T-helper 2 cell (primary cell): ENCODE results near the gene DNAH12.
"Not testable (repeated sequence)": the region's sequence is repeated elsewhere in the genome, so short reads cannot be mapped to it uniquely, and the experiment has no call there.

Experiments
- DNase-seq, 5 experiments: peaks; one replicate each; pipeline versions ENCODE4 v3.0.0 to v3.0.0-alpha.2; 2012 to 2022

Gene DNAH12

DNA sequence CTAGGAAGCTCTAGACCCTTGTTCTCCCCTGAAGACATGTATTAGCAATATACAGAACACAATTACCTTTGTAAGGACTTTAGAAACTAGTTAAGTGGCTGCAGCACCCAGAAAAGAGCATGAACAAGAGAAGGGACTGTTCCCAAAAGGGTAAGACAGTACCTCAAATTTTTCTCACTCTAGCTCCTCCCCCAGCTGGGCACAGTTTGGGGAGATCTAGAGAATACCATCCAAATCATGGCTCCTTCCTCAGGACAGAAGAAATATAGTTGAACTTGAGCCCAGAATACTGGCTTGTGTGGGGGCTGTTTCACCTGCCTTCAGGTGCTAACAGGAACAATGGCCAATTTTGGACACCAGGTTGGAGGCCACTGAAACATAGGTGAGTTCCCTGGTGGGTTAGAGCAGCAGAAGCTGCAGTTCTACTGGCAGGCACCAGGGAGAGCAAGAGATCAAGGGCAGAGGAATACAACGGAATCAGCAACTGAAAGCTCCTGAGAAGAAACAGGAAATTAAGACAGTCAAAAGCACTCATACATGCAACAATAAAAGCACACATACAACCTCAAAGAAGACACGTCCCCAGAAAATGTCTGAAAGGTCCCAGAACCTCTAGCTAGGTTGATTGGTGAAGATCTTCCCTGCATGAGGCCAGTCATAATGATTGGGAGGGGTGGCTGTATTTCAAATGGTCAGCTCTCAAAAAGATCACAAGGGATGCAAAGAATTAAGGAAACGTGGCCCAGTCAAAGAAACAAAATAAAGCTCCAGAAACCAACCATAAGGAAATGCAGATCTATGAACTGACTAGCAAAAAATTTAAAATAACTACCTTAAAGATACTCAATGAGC, 146.7 kb downstream of the DNAH12 start:
- DNase-seq, result peak in 4 of 5 experiments; percentile 19 to 82 (median 31)

DNA sequence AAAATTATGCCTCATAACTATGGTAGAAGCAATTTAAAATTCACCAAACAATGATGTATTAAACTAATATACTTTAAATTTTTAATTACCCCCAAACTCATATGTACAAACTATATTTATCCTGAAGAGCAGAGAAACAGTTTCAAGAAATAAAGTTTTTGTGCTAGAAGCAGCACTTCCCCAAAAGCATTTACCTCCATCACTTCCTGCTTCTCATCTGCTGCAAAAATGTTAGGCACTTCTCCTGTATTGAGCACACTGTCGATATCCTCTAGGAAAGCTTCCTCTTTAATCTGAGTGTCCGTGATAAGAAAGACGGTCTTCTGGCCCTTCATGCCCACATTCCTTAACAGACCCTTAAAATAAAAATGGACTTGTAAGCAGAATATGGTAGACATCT, 150.2 kb downstream of the DNAH12 start:
- no peak for DNase-seq

DNA sequence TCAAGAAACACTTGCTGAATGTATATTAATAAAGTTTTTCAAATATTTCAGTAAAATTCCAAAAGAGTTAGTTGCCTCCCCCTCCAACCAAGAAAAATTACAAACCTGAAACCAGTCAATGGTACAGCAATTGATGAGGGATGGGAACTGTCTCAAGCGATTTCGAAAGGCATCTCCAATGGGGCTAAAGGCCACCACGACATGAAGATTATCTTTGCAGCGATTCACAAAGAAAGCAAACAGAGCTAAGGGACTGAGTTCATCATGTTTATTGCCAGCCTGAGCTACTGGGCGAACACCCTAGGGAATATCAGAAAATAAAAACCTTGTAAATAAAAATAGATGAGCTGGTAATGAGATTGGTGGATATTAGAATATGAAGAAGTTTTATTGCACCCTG, 152.4 kb downstream of the DNAH12 start:
- no peak for DNase-seq

DNA sequence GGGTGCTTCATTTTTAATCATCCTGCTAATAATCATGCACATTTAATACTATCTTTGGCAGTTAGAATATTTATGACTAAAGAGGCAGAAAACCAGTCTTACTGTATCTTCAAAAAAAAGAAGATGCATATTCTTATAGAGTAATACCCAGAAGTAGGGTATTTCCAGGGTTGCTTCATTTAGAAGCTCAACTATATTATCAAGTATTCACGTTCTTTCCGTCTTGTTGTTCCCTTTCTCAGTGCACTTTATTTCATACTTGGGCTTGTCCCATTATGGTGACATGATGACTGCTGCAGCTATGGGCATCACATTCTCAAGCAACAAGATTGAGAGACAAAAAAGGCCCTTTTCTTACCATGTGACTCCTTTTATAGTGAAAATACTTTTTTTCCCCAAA, 154.9 kb downstream of the DNAH12 start:
- DNase-seq, result peak in 1 of 5 experiments; percentile 3

DNA sequence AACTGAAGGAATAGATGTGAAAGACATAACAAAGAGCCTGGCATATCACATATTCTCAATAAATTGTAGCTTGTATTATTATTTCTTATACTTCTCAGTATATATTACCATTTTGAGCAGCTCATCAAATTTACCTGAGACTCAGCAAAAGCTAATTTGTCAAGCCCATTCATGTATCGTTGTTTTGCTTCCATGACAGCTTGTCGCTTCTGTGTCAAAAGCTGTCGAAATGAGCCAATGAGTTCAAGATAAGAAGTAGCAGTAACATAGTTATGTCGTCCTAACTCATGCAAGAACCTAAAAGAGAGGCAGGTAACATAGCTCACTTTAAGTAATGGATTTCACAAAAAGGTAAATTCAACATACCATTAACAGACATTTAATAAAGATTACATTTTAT, 157.8 kb downstream of the DNAH12 start:
- no peak for DNase-seq

DNA sequence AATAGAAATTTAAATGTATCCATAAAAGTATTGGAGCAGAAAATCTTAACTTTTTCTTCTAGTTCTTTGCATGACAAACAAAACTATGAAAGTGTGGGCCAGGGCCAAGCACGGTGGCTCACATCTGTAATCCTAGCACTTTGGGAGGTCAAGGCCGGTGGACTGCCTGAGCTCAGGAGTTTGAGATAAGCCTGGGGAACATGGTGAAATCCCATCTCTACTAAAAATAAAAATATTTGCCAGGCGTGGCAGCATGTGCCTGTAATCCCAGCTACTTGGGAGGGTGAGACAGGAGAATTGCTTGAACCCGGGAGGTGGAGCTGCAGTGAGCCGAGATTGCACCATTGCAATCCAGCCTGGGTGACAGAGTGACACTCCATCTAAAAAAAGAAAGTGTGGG, 158.6 kb downstream of the DNAH12 start:
- DNase-seq, result no peak

DNA sequence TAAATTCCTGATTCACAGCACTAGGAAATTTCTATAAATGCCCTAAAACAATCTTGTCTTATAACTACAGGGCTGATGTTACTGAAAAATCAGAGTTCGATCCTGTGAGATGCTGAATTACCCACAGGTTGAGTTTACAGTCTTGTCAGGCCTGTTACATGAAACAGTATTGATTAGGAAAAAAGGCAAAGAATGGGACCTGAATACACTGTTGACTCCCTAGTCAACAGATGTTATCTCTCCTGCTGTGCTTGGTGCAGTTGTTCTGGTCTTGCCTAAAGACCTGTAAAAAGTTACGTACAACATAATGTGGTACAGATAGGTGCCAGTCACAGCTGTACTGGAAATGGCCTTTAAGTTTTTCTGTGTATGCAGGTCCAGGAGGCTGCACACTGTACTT, 160.3 kb downstream of the DNAH12 start:
- no peak for DNase-seq

DNA sequence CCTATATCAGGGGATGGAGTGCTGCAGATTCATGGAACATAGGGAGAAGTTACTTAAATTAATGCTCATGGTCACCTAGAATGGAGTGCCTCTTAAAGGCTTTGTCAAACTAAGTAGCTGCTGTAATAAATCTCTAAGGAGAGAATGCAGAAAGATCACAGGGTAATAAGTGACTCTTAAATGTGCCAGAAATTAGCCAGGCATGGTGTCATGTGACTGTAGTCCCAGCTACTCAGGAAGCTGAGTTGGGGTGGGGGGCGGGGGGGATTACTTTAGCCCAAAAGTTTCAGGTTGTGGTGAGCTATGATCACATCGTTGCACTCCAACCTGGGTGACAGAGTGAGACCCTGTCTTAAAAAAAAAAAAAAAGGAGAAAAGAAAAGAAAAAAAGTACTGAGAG, 160.7 kb downstream of the DNAH12 start:
- no peak for DNase-seq

DNA sequence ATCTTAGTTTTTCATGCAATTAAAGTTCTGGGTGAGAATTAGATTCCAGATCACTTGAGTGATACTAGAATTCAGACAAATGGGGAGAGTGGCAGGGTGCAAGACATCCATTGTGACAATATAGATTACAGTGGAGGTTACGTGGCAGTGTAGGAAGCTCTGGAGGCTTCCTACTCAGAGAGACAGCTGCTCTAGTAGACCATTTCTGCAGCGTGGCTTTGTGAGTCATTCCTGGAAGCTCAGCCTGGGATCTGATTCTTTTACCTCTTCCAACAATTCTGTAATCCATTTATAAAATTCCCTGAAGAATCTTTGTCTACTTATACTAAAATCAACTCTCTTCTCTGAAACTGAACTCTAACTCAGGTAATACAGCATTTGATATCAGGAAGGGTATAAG, 161.2 kb downstream of the DNAH12 start:
- no peak for DNase-seq

DNA sequence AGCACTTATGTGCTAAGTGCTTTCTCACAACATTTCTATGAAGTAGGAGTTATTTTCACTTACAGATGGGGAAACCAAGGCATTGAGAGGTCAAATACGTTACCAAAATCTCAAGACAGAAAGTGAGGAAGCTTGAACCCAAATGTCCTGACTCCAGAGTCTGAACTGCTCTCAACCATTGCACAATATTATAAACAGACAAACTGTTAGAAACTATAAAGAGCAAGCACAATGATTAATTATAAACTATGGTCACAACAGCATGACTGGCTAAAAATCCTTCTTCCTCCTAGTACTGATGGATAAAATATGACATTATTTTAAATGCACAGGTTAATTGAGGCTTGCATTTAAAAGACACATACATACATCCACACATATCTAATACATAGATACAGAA, 173.8 kb downstream of the DNAH12 start:
- DNase-seq, result no peak

DNA sequence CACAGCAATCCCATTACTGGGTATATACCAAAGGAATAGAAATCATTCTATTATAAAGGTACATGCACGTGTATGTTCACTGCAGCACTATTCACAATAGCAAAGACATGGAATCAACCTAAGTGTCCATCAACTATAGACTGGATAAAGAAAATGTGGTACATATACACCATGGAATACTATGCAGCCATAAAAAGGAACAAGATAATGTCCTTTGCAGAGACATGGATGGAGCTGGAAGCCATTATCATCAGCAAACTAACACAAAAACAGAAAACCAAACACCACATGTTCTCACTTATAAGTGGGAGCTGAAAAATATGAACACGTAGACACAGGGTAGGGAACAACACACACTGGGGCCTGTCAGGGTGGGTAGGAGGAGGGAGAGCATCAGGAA, 179.1 kb downstream of the DNAH12 start:
- DNase-seq, result not testable (repeated sequence)

DNA sequence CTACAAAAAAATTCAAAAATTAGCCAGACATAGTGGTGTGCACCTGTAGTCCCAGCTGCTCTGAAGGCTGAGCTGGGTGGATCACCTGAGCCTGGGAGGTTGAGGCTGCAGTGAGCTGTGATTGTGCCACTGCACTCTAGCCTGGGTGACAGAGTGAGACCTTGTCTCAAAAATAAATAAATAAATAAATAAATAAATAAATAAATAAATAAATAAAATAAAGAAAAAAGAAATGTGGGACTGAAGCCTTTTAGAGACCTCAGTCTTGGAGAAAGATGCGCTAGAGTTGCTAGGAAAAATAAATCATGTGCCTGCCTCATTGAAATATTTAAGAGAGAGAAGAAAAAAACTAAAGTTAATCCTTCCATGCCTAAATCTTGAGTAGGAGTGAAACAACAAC, 187.9 kb downstream of the DNAH12 start:
- DNase-seq, result not testable (repeated sequence)

DNA sequence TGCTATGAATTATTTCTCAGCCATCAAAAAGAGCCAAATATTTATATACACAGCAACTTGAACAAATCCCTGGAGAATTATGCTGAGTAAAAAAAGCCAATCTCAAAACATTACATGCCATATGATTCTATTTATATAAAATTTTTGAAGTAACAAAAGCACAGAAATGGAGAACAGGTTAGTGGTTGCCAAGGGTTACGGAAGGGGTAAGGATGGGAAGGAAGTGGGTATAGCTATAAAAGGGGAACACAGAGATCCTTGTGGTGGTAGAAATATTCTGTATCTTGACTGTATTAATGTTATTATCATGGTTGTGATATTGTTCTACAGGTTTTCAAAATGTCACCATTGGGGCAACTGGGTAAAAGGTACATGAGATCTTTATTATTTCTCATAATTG, 189.4 kb downstream of the DNAH12 start:
- no peak for DNase-seq

DNA sequence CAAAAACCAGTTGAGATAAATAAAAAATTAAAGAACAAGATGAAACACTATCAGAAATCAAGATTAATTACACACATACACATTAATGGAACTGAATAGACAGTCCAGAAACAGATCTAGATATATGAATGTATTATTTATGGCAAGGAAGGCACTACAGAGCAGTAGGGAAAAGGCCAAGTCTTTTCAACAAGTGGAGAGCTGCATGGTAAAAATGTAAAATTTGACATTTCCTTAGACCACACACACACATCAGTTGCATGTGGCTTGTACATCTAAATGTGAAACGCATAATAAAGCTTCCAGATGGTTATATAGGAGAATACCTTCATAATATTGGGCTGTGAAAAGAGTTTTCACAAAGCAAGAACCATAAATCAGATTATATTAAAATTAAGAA, 193.9 kb downstream of the DNAH12 start:
- DNase-seq, result no peak

DNA sequence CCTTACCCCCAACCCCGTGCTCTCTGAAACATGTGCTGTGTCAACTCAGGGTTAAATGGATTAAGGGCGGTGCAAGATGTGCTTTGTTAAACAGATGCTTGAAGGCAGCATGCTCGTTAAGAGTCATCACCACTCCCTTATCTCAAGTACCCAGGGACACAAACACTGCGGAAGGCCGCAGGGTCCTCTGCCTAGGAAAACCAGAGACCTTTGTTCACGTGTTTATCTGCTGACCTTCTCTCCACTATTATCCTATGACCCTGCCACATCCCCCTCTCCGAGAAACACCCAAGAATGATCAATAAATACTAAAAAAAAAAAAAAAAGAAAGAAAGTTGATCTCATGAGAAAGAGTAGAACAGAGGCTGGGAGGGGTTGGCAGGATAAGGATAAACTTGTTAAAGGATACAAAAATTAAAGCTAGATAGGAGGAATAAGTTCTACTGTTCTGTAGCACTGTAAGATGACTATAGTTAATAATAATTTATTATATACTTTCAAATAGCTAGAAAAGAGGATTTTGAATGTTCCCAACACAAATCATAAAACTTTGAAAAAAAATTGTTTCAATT, 205.0 kb downstream of the DNAH12 start:
- not testable (repeated sequence) for DNase-seq

DNA sequence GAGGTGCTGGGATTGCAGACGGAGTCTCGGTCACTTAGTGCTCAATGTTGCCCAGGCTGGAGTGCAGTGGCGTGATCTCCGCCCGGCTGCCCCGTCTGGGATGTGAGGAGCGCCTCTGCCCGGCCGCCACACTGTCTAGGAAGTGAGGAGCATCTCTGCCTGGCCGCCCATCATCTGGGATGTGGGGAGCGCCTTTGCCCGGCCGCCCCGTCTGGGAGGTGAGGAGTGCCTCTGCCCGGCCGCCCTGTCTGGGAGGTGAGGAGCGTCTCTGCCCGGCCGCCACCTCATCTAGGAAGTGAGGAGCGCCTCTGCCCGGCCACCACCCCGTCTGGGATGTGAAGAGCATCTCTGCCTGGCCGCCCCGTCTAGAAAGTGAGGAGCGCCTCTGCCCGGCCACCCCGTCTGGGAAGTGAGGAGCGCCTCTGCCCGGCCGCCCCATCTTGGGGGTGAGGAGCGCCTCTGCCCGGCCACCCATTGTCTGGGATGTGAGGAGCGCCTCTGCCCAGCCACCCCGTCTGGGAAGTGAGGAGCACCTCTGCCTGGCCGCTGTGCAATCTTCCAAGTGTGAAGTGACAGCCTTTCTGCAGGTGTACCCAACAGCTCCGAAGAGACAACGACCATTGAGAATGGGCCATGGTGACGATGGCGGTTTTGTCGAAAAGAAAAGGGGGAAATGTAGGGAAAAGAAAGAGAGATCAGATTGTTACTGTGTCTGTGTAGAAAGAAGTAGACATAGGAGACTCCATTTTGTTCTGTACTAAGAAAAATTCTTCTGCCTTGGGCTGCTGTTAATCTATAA, 205.7 kb downstream of the DNAH12 start:
- DNase-seq, result not testable (repeated sequence)

DNA sequence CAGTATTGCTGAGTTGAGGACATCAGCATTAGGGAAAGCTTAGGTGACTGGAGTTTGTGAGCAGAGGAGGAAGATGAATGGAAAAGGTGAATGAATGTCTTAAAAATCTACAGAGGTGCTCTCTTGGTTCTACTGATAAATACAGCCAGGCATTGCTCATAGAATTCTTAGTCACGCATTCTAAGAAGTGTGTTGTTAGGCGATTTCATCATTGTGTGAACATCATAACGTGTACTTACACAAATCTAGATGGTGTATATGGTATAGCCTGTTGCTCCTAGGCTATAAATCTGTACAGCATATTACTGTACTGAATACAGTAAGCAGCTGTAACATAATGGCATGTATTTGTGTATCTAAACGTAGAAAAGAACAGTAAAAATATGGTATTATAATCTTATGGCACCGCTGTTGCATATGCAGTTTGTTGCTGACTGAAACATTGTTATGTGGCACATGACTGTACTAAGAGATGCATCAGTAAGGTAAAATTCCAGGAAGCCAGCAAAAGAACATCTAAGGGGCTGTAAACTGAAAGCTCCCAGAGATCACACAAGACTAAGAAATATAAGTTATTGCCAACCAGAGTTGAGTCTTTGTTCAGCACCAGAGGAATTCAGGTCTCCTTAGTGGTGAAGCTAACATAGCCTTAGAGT, 208.7 kb downstream of the DNAH12 start:
- no peak for DNase-seq

DNA sequence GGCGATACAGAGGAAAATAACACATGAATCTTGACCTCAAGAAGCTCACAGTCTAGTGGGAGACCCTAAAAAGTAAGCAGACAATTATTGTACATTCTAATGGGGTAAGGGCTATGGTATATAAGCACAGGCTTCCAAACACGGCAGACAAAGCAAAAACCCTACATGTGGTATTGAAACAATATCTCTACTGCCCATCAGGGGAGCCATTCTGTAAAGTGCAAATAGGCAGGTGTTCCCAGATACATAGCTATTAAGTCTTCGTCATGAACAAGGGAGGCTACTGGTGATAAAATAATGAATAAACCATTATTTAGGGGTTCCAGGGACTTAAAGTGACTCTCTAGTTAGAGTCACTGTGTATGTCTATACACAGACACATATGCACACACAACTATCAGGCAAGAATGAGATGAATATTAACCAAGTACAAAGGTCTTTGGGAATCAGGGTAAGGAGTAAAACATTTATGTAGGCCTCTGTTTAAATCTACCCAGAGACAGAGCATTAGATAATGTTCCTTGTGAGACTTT, 213.0 kb downstream of the DNAH12 start:
- no peak for DNase-seq

DNA sequence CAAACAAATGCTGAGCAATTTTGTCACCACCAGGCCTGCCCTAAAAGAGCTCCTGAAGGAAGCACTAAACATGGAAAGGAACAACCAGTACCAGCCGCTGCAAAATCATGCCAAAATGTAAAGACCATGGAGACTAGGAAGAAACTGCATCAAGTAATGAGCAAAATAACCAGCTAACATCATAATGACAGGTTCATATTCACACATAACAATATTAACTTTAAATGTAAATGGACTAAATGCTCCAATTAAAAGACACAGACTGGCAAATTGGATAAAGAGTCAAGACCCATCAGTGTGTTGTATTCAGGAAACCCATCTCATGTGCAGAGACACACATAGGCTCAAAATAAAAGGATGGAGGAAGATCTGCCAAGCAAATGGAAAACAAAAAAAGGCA, 217.6 kb downstream of the DNAH12 start:
- DNase-seq, result not testable (repeated sequence)

DNA sequence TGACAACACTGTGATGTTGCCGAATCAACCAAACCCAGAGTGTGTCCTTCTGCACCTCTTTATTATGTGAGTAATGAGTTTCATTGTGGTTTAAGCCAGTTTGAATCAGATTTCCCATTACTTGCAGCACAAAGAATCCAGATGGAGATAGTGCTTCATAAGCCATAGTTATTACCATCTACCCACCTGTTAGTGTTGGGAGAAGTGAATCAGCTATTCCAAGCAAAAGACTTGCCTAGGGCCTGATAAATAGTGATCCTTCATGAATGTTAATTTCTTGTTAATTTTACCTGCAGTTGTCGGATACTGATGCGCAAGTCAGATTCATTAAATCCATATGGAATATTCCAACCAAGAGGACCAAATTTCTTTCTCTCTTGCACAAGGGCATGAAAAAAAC, 229.9 kb downstream of the DNAH12 start:
- no peak for DNase-seq

DNA sequence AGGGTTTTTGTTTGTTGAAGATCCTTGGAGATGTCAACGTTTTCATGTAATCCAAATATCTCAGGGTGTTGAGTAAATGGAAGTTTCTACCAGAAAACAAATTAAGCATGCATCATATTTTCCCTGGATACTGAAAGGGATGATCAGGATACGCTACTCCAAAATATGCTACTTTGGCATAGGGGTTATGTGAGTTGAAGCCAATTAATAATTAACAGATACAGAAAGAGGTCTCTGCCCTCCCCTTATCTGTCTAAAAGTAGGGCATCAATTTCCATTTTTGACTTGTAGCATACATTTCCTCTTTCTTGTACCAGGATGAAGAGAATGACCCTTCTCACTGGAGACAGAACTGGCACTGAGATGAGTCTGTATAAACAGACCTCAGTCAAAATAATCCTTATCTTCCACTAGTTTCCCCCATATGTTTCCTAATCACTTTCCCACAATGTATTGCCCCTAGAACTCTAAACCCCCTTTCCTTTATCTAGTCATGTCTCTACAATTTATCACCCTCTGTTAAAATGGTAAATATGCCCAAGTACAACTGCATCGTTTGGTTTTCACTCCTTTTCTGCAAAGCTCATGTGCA, 234.3 kb downstream of the DNAH12 start:
- no peak for DNase-seq

DNA sequence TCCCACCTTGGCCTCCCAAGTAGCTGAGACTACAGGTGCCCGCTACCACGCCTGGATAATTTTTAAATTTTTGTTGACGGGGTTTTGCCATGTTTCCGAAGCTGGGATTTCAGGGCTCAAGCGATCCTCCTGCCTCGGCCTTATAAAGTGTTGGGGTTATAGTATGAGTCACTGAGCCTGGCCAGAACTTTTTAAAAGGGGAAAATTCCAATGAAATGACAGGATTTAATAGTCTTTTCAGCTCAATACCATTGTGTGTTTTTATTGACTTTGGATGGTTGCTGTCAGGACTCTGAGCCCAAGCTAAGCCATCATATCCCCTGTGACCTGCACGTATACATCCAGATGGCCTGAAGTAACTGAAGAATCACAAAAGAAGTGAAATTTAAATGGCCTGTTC, 240.6 kb downstream of the DNAH12 start:
- not testable (repeated sequence) for DNase-seq
